Type B pancreatic cell (in vitro differentiated cells): ENCODE data around the gene HRC. TPM values are rescaled to one million over a fixed set of nuclear protein-coding genes. Genes with fewer than 3 reads are reported as not detected.

ENCODE experiments used
- DNase-seq: peaks from one replicate; pipeline ENCODE4 v3.0.0; 2021; ENCODE audit warnings: mixed read lengths; ENCODE audit not compliant: unreplicated experiment; ENCODE audit errors: extremely low spot score
- H3K27ac Mint-ChIP-seq: 2 replicates; pipeline ENCODE4 v1.8.0; 2021; ENCODE audit warnings: mild to moderate bottlenecking, mixed read lengths
- H3K27me3 Mint-ChIP-seq: 2 replicates; pipeline ENCODE4 v1.8.0; 2021; ENCODE audit warnings: mixed read lengths
- H3K36me3 Mint-ChIP-seq: 2 replicates; pipeline ENCODE4 v1.8.0; 2021; ENCODE audit warnings: mixed read lengths
- H3K4me1 Mint-ChIP-seq: one replicate; pipeline ENCODE4 v1.8.0; 2021; ENCODE audit warnings: mixed read lengths; ENCODE audit not compliant: unreplicated experiment
- H3K4me3 Mint-ChIP-seq: 2 replicates; pipeline ENCODE4 v1.8.0; 2021; ENCODE audit warnings: mild to moderate bottlenecking, mixed read lengths
- H3K9me3 Mint-ChIP-seq: 2 replicates; pipeline ENCODE4 v1.8.0; 2021; ENCODE audit warnings: mixed read lengths
- CTCF ChIP-seq: fragments of 200-600 bp; sonication (generic); conservative IDR thresholded peaks from 2 replicates; pipeline ENCODE4 v1.5.0; 2021; ENCODE audit warnings: antibody characterized with exemption, mild to moderate bottlenecking
- total RNA-seq: library from RNA; stranded (reverse); gene quantifications from 2 replicates; pipeline ENCODE4 v1.2.1, GENCODE V29; 2021; ENCODE audit warnings: low replicate concordance

HRC gene
- total RNA-seq, 1 donor from 2014 or later, result 3.2 TPM

DNA sequence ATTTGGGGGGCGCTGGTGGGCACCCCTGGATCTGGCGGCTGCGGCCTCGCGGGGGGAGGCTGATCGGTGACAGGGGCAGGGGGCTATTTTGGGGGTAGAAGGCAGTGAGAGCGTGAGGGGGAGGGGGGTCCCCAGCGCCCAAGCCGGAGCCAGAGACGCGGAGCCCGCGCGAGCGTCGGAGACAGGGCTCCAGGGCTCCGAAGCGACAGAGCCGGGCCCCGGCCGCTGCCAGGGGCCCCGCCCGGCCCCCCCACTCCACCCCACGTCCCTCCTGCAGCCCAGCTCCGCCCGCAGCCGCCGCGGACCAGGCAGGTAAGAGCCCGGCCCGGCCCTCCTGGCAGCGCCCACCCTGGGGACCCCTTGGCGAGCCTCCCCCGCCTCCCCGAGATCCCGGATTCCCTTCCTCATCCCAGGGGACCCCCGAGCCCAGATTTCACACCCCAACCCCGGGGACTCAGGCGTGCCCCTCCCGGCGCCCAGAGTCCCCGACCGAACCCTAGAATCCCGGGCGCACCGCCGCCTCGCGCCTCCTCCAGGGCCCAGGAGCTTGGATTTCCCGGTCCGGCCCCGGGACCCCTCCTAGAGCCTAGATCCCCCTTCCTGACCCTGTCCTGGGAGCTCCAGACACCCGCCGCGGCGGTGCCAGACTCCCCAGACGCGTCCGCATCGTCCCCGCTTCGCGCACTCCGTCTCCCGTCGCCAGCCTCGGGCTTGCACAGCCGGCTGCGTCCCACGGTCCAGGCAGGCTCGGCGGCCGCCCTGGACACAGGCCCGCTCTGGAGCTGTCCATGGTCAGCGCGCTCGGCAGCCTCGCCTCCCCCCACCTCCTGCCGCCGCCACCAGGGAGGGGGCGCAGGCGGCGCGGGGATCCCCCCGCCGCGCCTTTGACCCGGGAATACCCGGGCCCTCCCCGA lies 35.5 kb downstream of the HRC start, which contains the start of gene PPFIA3:
Gene PPFIA3, plus strand, starts transcription at position 134 of the 914 bp plus-strand sequence. CDS start 8,330 bp downstream, outside the sequence.
- Mint-ChIP-seq H3K27me3 (peaks cover 27% of the 10 kb centered on the region), H3K9me3 (no peaks in the 10 kb centered on the region), H3K4me3 (peak within 1 kb of the TSS; percentile 87), H3K36me3 (no peaks in the 10 kb centered on the region), H3K27ac (peak within 1 kb of the TSS; percentile 86), H3K4me1 (peaks cover 21% of the 10 kb centered on the region)
- no peak for DNase-seq
- no peak for TF ChIP-seq CTCF

- peak within 1 kb of the TSS; percentile 86 for H3K27ac Mint-ChIP-seq
- H3K36me3 Mint-ChIP-seq, result no peaks in the 10 kb centered on the region
- peaks cover 21% of the 10 kb centered on the region for H3K27me3 Mint-ChIP-seq
- peak; percentile 97 for DNase-seq
- peak; percentile 38 for TF ChIP-seq CTCF
- peak within 1 kb of the TSS; percentile 87 for H3K4me3 Mint-ChIP-seq
- H3K4me1 Mint-ChIP-seq, result peaks cover 23% of the 10 kb centered on the region
- H3K9me3 Mint-ChIP-seq, result no peaks in the 10 kb centered on the region
Measured at GRCh38 chr19:49118565-49119410, 36.4 kb downstream of the HRC start, which contains the start of gene C19orf73. Gene C19orf73, minus strand, starts transcription at chr19:49119143. Its CDS starts 121 bp downstream, at chr19:49119022.

DNA sequence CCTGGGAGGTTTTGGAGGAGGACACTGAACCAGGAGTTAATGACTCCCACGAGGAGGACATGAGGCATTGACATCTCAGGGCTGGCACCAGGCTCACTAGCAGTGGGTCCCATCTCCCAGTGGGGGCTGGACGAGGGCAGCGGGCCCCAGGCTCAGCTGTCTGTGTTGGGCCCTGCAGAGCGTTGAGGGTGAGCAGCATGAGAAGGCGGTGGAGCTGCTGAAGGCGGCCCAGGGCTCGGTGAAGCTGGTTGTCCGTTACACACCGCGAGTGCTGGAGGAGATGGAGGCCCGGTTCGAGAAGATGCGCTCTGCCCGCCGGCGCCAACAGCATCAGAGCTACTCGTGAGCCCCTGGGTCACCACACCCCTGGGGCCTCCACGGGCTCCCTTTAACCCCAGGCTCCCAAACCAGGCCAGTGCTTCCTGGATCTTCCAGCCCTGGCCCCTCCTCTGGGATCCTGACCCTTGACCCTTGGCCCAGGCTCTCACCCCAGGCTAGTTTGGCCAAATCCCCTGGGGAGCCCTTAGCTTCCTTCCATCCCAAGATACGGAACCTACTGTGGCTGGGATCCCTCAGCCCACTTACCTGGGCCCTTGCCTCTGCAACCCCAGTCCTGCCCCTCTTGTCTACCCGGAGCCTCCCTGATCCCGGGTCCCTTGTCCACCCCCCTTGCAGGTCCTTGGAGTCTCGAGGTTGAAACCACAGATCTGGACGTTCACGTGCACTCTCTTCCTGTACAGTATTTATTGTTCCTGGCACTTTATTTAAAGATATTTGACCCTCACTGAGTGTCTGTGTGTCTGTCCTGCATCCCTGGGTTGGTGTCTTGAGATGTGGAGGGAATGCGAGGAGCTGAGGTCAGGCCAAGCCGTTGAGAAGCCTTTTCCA lies 37.3 kb downstream of the HRC start:
- Mint-ChIP-seq H3K4me1 (peaks cover 26% of the 10 kb centered on the region), H3K27me3 (peaks cover 17% of the 10 kb centered on the region), H3K9me3 (no peaks in the 10 kb centered on the region), H3K4me3 (peak overlapping the region; percentile 85), H3K36me3 (no peaks in the 10 kb centered on the region), H3K27ac (peak overlapping the region; percentile 86)
- no peak for TF ChIP-seq CTCF
- DNase-seq, result no peak

DNA sequence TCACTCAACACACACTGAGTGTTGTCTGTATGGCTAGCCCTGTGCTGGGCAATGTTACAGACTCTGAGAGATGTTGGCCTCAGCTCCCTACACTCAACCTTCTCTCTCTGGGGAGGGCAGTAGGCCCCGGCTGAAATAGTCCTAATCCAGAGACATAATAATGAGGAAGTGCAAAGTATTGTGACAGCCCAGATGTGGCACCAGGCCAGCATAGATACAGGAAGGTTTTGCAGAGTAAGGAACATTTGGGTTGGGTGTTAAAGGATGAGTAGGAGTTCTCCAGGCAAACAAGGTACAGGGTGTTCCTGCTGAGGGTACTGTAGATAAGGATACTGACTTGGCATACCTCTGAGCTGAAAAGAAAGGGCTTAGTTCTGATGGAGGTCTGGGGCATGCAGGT lies 38.7 kb downstream of the HRC start:
- peak overlapping the region; percentile 6 for H3K27ac Mint-ChIP-seq
- no peaks in the 10 kb centered on the region for H3K36me3 Mint-ChIP-seq

More for the DNA sequence above, 38.7 kb downstream of the HRC start:
- Mint-ChIP-seq H3K4me3 (peak overlapping the region; percentile 88), H3K27me3 (peaks cover 9% of the 10 kb centered on the region), H3K9me3 (no peaks in the 10 kb centered on the region), H3K4me1 (peaks cover 31% of the 10 kb centered on the region)
- DNase-seq, result no peak
- no peak for TF ChIP-seq CTCF
